ENCODE results near the gene ATP11B. TPM values are rescaled to one million over a fixed set of nuclear protein-coding genes. Genes with fewer than 3 reads are reported as not detected.

Gene ATP11B
- polyA plus RNA-seq, 3 donors, result 11.1 to 25.1 (median 13.5) TPM

- Mint-ChIP-seq H3K36me3 (peaks cover 54 to 67% of the 10 kb centered on the region in 2 donors), H3K27ac (peak overlapping the region in 1 of 7 donors; percentile 2), H3K9me3 (no peaks in the 10 kb centered on the region), H3K4me1 (peaks cover 3% of the 10 kb centered on the region), H3K4me3 (no peak overlapping the region), H3K27me3 (ENCODE audit: low read depth in 3 of 3) (no peaks in the 10 kb centered on the region)
- no peak overlapping the region for H2AFZ ChIP-seq (ENCODE audit: insufficient read depth, low read depth, low read length, poor library complexity, severe bottlenecking)
- H3K27ac ChIP-seq (ENCODE audit: low read depth in 1 of 2, low read length in 2 of 2), result no peak overlapping the region
- H3K9ac ChIP-seq (ENCODE audit: insufficient read depth, low read length, poor library complexity, severe bottlenecking), result no peak overlapping the region
- TF ChIP-seq CTCF (IDR thresholded peaks at IDR 0.05), result no peak
- peaks cover 27 to 57% of the 10 kb centered on the region in 2 donors for H3K36me3 ChIP-seq (replicated peaks in 1 of 2; ENCODE audit: control insufficient read depth in 1 of 2, insufficient read depth in 2 of 2, low read length in 2 of 2)
- intact Hi-C loops (cut with micrococcal nuclease), result no loop called here
- DNase-seq, result no peak
- no peaks in the 10 kb centered on the region for H3K9me3 ChIP-seq (replicated peaks in 1 of 2; ENCODE audit: control insufficient read depth in 1 of 2, insufficient read depth in 1 of 2, low read length in 2 of 2)
- H3K79me2 ChIP-seq (ENCODE audit: insufficient read depth, low read length), result no peaks in the 10 kb centered on the region
- no peaks in the 10 kb centered on the region for H4K20me1 ChIP-seq (ENCODE audit: insufficient read depth, low read length)
- H3K4me3 ChIP-seq (replicated peaks in 1 of 3; ENCODE audit: low read depth in 2 of 3, low read length in 3 of 3), result no peak overlapping the region
- H3K27me3 ChIP-seq (ENCODE audit: control insufficient read depth in 2 of 2, insufficient read depth in 2 of 2, low read length in 2 of 2), result no peaks in the 10 kb centered on the region
- H3K4me2 ChIP-seq (replicated peaks; ENCODE audit: extremely low read depth, low read length, poor library complexity, severe bottlenecking), result no peak overlapping the region
- H3K4me1 ChIP-seq (ENCODE audit: control insufficient read depth in 1 of 2, insufficient read depth in 2 of 2, low read length in 2 of 2), result no peaks in the 10 kb centered on the region
- whole genome bisulfite sequencing (ENCODE audit: insufficient coverage), result 100% methylated on average over 1 of the region's 1 CpG
These were observed 156.4 kb downstream of the ATP11B start for GRCh38 chr3:182949688-182950087.

GRCh38 chr3:182954553-182955235 lies 161.4 kb downstream of the ATP11B start:
- H3K36me3 Mint-ChIP-seq, result peaks cover 48 to 62% of the 10 kb centered on the region in 2 donors

More at GRCh38 chr3:182954553-182955235, 161.4 kb downstream of the ATP11B start:
- Mint-ChIP-seq H3K4me3 (no peak overlapping the region), H3K27ac (peak overlapping the region in 5 of 7 donors; percentile 35 to 79 (median 72)), H3K4me1 (peaks cover 11% of the 10 kb centered on the region), H3K9me3 (no peaks in the 10 kb centered on the region), H3K27me3 (ENCODE audit: low read depth in 3 of 3) (no peaks in the 10 kb centered on the region)
- Histone ChIP-seq H3K9ac (ENCODE audit: insufficient read depth, low read length, poor library complexity, severe bottlenecking) (no peak overlapping the region), H4K20me1 (ENCODE audit: insufficient read depth, low read length) (peaks cover 6% of the 10 kb centered on the region), H3K27ac (ENCODE audit: low read depth in 1 of 2, low read length in 2 of 2) (peak overlapping the region in 1 of 2 donors; percentile 9), H3K4me2 (replicated peaks; ENCODE audit: extremely low read depth, low read length, poor library complexity, severe bottlenecking) (no peak overlapping the region), H3K27me3 (ENCODE audit: control insufficient read depth in 2 of 2, insufficient read depth in 2 of 2, low read length in 2 of 2) (no peaks in the 10 kb centered on the region), H3K36me3 (replicated peaks in 1 of 2; ENCODE audit: control insufficient read depth in 1 of 2, insufficient read depth in 2 of 2, low read length in 2 of 2) (peaks cover 27 to 35% of the 10 kb centered on the region in 2 donors), H3K79me2 (ENCODE audit: insufficient read depth, low read length) (no peaks in the 10 kb centered on the region), H3K9me3 (replicated peaks in 1 of 2; ENCODE audit: control insufficient read depth in 1 of 2, insufficient read depth in 1 of 2, low read length in 2 of 2) (no peaks in the 10 kb centered on the region), H3K4me3 (replicated peaks in 1 of 3; ENCODE audit: low read depth in 2 of 3, low read length in 3 of 3) (no peak overlapping the region), H3K4me1 (ENCODE audit: control insufficient read depth in 1 of 2, insufficient read depth in 2 of 2, low read length in 2 of 2) (peaks cover 3% of the 10 kb centered on the region in 2 donors), H2AFZ (ENCODE audit: insufficient read depth, low read depth, low read length, poor library complexity, severe bottlenecking) (no peak overlapping the region)
- intact Hi-C loops (cut with micrococcal nuclease), result no loop called here
- peak in 1 of 3 donors; percentile 20 for DNase-seq
- TF ChIP-seq CTCF (IDR thresholded peaks at IDR 0.05), result no peak
- WGBS (ENCODE audit: insufficient coverage), result 40% methylated on average over 4 of the region's 9 CpGs
